IPS-NIHi11 (cell line): ENCODE measurements around the gene FRG2C.
"Not testable (repeated sequence)": the region's sequence is repeated elsewhere in the genome, so short reads cannot be mapped to it uniquely, and the experiment has no call there.

ENCODE experiments used
- DNase-seq: peaks from one replicate; pipeline ENCODE4 v3.0.0; 2012; ENCODE audit warnings: mixed read lengths, low spot score

Gene FRG2C

DNA sequence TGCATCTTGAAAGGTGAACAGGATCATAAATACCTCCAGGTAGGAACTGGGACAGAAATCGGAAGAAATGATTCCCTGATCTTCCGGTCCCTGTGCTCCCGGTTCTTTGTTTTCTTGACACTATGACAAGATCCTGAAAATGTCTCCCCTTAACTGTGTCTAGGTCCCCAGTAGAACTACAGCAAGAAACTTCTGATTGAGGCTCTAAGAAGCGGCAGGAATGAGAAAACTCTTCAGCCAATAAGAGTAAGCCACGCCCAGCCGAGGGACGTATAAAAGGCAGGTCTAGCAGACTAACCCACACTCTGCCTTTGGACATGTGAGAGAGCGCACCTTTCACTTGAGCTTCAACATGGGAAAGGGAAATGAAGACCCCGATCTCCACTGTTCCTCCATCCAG is at the start of gene FRG2C:
TSS of gene FRG2C (plus strand) at position 301 of the 400 bp plus-strand sequence. CDS start at position 353, 52 bp downstream.
- DNase-seq = not testable (repeated sequence)

DNA sequence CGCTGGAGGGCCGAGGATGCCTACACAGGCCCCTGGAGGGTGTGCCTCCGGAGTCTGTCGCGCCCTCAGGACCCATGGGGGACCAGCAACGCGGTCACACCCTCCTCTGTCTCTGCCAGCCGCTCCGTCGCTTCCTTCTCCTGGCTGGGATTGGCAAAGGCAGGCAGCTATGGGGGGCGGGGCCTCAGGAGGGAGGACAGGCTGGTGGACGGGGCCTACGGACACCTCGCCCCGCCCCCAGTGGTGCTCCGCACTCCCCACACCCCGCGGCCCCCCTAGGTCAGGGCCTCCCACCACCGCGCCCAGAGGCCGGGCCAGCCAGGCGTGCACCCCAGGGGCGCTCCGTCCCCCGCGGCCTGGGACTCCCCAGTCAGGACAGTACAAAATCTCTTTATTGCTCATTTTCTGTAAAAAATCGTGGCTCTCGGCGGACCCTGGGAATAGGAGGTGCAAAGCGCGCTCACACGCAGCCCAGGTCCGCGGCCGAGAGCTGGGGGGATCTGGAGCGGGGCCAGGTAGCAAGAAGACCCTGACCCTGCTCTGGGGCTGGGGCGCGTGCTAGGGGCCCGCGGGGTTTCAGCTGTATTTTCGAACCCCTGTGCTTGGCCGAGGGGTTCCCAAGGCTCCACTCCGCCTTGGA is 45.3 kb upstream of the FRG2C start:
- DNase-seq = peak; percentile 88

DNA sequence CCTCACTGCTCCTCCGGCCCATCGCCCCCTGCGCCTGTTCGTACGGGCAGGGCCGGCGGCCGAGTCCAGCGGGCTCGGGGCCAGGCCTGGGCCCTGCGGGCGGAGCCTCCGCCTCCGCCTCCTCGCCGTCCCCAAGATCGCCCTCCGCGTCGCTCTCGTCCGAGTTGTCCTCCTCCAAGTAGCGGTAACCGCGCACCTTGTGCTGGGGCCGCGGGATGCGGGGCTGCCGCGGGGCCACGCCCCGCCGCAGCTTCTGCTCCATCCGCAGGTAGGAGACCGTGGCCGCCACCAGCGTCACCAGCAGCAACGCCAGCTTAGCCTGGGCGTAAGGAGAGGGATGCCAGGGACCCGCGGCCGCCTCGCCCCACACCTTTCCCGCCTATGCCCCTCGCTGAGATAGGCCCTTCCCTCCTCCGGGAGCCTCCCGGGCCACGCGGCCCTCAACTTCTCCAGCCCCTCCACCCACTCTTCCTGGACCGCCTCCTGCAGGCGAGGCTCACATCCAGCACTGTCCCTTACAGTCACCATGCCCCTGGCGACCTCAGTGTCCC is 44.6 kb upstream of the FRG2C start:
- peak; percentile 31 for DNase-seq

DNA sequence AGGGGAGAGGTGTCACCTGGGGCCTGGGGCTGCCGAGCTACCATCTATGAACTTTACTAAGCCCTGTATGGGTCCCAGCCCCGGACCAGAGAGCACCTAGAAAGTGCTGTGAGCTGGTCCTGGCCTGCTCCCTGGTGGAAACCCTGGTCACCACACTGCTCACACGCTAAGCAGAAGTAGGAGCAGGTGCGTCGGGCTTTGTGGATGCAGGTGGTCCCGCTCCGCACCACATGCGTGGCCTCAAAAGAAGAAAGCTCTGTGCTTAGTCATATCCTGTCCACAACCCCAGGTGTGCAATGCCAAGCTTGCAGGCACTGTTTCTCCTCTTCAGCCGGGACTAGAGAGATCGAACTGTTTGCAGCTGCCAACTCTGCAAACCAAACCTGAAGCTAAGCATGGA is 42.4 kb upstream of the FRG2C start:
- DNase-seq = not testable (repeated sequence)

DNA sequence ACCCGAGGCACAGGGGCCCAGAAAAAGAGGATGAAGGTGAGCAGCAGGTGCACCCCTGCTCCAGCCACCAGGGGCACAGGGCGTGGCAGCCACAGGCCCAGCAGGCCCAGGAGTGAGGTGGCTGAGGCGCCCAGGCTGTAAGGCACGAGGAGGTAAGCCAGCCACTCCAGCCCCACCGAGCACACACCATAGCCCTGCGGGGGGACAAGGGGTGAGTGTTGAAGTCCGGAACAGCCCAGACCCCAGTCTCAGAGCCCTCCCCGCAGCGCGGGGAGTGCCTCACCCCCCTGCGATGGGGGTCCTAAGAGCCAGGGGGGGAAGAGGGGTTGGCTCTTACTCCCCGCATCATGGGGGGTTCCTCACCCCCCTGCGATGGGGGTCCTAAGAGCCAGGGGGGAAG is 40.5 kb upstream of the FRG2C start:
- DNase-seq = not testable (repeated sequence)

DNA sequence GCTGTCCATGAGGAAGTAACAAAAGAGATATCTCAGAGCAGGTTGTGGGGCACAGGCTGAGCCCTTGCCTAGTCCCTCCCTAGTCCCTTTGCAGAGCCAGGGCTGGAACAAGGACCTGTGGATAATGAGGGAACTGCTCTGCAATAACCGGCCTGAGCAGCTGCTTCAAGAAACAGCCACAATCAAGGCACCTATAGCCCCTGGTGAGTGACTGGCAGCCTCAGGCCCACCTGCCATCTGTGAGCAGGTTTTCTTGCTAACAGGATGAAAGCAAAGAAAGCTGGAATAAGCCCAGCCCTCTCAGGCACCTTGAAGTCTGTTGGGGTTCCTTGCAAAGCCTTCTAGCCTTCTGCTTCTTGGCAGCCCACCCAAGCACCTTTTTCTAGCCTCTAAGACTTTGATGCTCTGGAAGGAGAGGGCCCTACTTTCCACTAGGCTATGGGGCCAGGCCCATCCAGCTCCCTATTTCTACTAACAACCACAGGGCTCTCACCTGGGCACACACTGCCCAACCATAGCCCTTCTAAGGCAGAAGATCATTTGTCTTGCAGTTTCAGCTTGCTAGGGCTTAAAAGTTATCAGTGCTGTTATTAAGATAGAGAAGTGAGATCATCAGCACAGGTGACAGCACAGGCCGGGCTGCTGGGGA is 33.1 kb upstream of the FRG2C start:
- not testable (repeated sequence) for DNase-seq

DNA sequence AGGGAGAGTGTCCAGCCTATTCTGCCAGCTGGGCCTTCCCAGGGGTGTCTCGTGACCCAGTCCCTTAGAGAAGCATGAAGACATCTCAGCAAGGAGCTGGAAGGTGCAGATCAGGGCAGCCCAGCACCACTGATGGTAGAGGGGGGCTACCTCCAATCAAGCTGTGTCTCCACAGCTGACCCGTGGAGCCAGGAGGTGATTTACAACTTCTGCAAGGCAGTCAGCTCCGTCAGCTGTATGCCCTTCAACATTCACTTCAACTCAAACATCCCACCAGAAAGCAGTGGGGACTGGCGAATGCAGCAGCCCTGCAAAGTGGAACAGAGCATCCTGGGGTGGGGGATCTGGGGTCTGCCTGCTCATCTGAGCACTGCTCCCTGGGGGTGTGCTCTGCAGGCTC is 32.6 kb upstream of the FRG2C start:
- DNase-seq = no peak

DNA sequence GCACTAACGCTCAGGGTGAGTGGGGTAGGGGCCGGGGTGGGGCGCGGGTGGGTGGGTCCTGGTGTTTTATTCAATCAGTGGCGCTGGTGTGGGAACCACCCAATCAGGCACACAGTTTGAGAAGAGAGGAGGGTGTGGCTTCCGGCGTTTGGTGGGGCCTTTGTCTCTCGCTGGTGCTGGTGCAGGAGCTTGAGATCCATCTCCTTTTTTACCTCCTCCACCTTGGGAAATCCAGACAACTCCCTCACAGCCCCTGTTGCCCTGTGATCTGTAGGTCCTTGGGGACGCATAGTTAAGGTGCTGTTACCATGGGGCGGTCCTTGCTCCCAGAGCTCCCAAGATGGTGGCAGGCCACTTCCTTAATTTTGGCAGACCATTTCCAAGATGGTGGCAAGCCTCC is 25.2 kb upstream of the FRG2C start:
- not testable (repeated sequence) for DNase-seq

DNA sequence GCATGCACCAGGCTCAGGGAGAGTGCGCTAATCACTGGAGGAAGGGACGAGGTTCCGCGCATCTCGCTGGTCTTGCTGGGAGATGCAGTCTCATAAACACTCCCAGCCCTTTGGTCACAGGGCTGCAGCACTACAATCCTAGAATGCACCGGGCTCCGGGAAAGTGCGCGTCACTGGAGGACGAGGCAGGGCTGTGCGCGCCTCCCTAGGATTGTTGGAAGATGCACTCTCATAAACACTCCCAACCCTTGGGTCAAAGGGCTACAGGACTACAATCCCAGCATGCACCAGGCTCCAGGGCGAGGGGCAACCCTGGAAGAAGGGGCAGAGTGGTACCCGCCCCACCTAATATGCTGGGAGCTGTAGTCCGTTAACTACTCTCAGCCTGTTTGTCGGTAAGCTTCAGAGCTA is 23.0 kb upstream of the FRG2C start:
- DNase-seq = peak; percentile 49

DNA sequence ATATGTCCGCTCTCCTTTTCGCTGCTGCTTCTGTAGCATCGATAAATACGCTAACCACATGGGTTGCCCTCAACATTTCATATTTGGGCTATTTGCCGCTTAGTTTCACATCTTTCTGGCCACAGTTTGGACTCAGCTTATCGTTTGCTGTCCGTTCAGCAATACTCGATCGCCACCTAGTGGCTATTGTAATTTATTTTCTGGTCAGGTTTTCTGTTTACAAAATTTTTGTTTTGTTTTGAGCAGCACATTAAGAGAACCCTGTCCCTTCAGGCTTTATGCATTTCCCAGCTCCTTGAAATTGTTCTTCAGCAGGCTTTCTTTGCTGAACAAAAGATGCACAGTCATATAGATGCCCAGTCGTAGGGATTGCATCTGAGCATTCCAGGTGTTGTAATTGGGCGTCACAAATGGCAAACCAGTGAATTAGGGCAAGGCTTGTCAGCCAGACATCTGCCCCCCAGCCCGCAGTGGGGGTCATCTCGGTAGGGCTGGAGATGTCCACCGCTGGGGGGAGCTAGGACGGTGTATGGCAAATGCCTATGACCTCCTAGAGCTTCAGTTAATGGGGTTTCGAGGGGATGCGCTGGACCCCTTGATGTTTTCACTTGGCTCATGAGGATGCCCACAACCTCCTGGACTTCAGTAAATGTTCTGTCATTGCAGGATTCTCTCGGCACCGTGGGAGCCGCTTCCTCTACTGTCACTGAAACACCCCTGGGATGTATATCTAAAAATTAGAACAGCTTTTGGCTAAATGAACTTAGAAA is 20.9 kb upstream of the FRG2C start:
- DNase-seq = not testable (repeated sequence)

DNA sequence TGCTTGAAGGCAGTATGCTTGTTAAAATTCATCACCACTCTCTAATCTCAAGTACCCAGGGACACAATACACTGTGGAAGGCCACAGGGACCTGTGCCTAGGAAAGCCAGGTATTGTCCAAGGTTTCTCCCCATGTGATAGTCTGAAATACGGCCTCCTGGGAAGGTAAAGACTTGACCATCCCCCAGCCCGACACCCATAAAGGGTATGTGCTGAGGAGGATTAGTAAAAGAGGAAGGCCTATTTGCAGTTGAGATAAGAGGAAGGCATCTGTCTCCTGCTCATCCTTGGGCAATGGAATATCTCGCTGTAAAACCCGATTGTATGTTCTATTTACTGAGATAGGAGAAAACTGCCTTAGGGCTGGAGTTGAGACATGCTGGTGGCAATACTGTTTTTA is 18.6 kb upstream of the FRG2C start:
- DNase-seq = not testable (repeated sequence)

DNA sequence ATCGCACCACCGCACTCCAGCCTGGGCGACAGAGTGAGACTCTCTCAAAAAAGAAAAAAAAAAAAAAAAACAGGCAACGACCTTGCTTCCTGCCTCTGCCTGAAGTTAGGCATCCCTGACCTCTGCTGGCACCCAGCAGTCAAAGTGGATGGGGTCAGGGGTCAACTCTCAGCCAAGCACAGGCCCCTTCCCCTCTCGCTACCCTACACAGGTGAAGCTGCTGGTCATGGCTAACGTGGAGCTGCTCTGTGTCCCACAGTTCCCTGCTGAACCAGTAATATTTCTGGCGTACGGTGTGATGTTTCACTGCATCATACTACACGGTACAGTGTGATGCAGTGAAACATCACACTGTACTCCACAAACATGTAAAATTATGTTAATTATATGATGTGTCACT is 13.9 kb upstream of the FRG2C start:
- DNase-seq = no peak

DNA sequence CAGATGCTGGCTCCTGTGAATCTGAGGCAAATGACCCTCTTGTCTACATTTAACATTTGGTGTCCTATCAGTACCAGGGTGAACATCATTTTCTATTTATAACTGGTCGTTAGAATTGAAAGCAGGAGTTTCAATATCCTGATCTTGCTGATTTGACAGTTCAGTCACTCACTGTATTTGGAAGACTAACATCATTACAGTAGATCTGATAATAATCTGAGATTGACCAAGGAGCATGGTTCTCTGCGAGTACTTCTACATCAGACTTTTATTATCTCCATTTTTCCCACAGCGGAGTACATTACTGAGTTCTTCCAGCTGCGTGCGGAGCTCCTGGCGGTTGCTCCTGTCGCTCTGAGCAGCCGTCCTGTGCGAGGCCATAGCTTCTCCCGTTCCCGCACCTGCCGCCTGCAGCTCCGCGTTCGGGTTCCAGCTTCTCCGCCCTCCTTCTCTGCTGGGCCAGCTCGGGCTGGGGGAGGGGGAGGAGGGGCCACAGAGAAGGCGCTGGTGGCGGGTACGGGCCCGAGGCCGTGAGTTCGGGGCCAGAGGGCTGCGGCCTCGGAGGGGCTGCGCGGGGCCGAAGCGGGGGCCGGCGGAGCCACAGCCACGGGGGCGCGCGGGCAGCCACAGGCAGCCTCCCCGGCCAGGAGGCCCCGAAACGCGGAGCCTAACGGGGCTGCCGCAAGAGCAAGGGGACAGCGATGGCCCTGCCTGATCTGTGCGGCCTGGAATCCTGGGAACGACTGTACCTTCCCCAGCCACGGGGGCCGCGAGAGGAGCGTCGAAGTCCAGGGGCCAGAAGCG is 8.8 kb upstream of the FRG2C start:
- peak; percentile 41 for DNase-seq

DNA sequence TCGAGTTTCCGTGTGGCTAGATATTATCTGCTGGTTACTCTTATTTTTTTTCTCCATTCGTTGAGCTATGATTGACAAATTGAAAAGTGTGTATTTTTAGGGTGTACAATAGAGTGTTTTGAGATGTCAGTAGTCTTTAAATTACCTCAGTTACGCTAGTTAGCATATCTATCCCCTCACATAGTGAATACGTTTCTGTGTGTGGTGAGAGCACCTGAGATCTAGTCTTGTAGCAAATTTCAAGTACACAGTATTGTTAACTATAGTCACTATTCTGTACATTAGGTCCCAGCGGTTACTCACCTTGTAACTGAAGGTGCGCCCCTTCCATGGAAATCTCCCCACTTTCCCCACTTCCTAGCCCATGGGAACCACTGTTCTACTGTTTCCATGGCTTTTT is 8.2 kb upstream of the FRG2C start:
- DNase-seq = not testable (repeated sequence)

DNA sequence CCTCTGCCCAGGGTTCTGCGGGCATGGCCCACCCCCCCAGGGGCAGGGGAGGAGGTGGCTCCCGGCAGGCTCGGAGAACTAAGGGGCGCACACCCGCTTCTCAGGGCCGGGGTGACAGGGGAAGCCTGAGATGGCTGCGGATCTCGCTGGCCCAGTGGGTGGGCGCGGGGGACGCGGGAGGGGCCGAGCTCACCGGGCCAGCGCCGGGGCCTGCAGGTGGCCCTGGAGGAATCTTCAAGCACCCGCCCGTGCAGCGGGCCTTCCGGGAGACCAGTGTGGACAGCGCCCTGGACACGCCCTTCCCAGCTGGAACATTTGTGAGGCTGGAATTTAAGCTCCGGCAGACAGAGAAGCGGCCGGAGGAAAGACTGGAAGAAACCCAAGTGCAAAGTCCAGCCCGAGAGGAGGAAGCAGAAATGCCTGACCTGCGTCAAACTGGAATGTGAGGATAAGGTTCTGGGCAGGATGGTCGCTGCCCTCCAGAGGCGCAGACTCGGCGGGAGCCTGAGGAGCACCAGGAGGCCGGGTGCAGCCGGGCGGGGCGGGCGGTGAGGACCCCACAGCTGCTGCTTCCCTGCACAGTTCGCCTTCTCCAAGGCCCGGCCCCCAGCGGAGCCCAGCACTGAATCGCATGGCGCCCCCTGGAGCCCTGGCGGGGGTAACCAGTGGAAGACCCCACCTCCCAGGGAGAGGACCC is 5.6 kb upstream of the FRG2C start:
- peak; percentile 20 for DNase-seq

DNA sequence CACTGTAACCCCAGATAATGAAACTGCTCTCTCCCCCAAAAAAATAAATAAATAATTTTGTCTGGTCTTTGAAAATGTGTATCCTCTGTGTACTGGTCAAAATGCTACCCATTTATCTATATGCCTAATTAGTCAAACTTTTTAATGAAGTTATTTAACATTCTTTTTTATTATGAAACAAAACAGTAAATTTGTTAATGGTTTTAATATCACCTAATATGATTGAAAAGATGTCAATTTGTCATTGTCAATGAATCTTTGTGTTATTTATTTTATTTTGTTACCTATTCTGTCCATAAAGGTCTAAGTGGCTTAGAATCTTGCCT is 5.1 kb upstream of the FRG2C start:
- peak; percentile 11 for DNase-seq

DNA sequence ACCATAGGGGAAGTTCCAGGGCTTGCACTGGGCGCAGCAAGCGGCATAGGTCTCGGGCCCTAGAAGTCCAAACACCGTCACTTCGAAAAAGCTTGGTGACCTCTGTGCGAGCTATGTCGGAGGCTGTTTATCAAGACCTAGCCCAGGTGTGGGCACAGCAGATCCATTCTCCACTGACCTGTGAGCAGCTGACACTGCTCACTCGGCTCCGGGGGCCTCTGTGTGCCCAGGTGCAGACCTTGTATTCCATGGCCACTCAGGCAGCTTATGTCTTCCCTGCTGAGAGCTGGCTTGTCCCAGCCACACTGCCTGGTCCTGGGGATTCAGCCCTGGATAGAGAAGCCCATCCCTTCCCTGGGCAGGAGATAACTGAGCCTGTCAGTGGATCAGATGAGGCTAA is 1.5 kb downstream of the FRG2C start:
- not testable (repeated sequence) for DNase-seq

DNA sequence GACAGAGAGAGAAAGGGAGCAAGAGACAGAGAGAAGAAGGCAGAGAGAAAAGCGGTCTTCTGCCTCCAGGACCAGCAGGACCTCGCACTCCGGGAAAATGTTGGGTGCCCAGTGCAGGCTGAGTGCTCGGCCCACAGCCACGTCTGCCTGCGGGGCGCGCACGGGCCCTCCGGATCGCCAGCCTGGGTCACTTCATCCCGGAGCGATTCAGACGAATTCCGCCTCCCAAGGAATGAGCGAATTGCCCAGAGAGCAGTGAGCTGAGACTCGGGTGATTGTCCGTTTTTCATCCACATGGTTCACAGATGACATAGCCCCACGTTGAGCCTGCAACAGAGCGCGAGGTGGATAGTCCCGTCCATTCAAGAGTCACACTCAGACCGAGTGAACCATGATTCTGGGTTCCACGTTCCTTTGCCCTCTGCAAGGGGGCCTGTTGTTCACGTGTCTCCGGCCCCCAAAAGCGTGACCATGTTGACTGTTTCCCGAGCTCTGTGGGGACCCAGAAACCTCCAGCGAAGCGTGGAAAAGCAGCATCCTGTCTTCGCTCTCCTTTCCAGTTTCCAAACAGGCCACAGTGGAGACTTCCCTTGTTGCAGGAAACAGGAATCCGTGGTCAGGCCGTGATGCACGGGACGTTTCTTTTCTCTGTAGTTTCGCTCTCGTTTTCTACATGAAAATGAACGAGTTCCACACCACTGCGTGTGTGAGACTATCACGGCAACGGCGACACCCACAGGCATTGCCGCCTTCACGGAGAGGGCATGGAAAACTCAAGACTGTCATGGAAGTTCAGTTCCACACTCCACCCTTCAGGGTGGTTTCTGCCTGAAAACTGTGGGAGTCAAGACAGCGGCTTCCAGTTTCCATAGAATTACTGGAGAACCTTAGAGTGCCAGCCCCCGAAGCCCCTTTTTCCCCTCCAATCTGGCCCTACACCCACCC is 3.9 kb downstream of the FRG2C start:
- DNase-seq = not testable (repeated sequence)

DNA sequence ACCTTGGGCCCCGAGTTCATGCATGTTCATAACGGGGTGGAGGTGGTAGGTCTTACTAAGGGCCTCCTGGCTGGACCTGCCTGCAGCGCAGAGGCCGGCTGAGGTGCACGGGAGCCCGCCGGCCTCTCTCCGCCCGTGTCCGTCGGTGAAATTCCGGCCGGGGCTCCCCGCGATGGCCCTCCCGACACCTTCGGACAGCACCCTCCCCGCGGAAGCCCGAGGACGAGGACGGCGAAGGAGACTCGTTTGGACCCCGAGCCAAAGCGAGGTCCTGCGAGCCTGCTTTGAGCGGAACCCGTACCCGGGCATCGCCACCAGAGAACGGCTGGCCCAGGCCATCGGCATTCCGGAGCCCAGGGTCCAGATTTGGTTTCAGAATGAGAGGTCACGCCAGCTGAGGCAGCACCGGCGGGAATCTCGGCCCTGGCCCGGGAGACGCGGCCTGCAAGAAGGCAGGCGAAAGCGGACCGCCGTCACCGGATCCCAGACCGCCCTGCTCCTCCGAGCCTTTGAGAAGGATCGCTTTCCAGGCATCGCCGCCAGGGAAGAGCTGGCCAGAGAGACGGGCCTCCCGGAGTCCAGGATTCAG is 4.7 kb downstream of the FRG2C start:
- not testable (repeated sequence) for DNase-seq
